Panc1 (cell line): Measurements from ENCODE around the gene ACMSD. TPM values are rescaled to one million over a fixed set of nuclear protein-coding genes. Genes with fewer than 3 reads are reported as not detected.
"Not testable (repeated sequence)": the region's sequence is repeated elsewhere in the genome, so short reads cannot be mapped to it uniquely, and the experiment has no call there.

Experiments used
- ATAC-seq: fragments of 200-7000 bp; cut with Tn5 transposase; 2 replicates; pipeline ENCODE4 v1.9.1; 2020; ENCODE audit warnings: mild to moderate bottlenecking, moderate library complexity
- BruUV-seq: library from RNA; stranded (reverse); fragments of 400-500 nt; replicated peaks from 2 replicates; lab custom pipeline; 2021; lab: Mats Ljungman, UMichigan
- CTCF ChIA-PET: fragments of 300-600 bp; sonication (Branson Sonifier 250); formaldehyde crosslinking; loops from one replicate; lab custom pipeline; 2022; ENCODE audit warnings: antibody characterized with exemption; lab: Charles Lee
- POLR2A ChIA-PET: fragments of 300-600 bp; sonication (Branson Sonifier 250); formaldehyde crosslinking; loops from one replicate; lab custom pipeline; 2022; ENCODE audit warnings: antibody characterized with exemption; lab: Charles Lee
- DNase-seq: peaks from one replicate; pipeline ENCODE4 v3.0.0-alpha.2; 2010; ENCODE audit warnings: low read depth, low spot score
- H3K27ac ChIP-seq: 2 replicates; pipeline ENCODE4 v1.5.1; 2011; ENCODE audit warnings: mild to moderate bottlenecking, low read length, inconsistent platforms
- H3K27me3 ChIP-seq: fragments of 200-500 bp; sonication (Bioruptor generic); 2 replicates; pipeline ENCODE4 v1.6.0; 2014; ENCODE audit warnings: low read length, inconsistent platforms; ENCODE audit not compliant: control insufficient read depth, insufficient read depth
- H3K36me3 ChIP-seq: fragments of 200-500 bp; sonication (Bioruptor generic); 2 replicates; pipeline ENCODE4 v1.5.1; 2014; ENCODE audit warnings: inconsistent platforms, mild to moderate bottlenecking, low read length, moderate library complexity; ENCODE audit not compliant: control insufficient read depth, insufficient read depth
- H3K4me1 ChIP-seq: 2 replicates; pipeline ENCODE4 v1.5.1; 2011; ENCODE audit warnings: inconsistent platforms, mild to moderate bottlenecking, low read length, moderate library complexity; ENCODE audit not compliant: control insufficient read depth, insufficient read depth
- H3K4me3 ChIP-seq, 2 experiments: 2 replicates each; pipeline ENCODE4 v1.5.1; 2011 to 2012; ENCODE audit warnings: low read depth in 2 of 2, low read length in 2 of 2, mild to moderate bottlenecking in 2 of 2, inconsistent platforms in 1 of 2, moderate library complexity in 1 of 2
- H3K9me3 ChIP-seq: fragments of 200-500 bp; sonication (Bioruptor generic); 2 replicates; pipeline ENCODE4 v1.5.1; 2014; ENCODE audit warnings: low read depth, mild to moderate bottlenecking, inconsistent platforms, low read length, moderate library complexity; ENCODE audit not compliant: control insufficient read depth, insufficient read depth
- CTCF ChIP-seq: fragments of 450-650 bp; IDR thresholded peaks from 2 replicates; pipeline ENCODE4 v1.5.1; 2017; ENCODE audit warnings: mild to moderate bottlenecking
- POLR2AphosphoS5 ChIP-seq: IDR thresholded peaks from 2 replicates; pipeline ENCODE4 v1.6.1; 2012; ENCODE audit warnings: mild to moderate bottlenecking, low read depth, low read length, moderate library complexity
- REST ChIP-seq, 2 experiments: IDR thresholded peaks; 2 replicates each; pipeline ENCODE4 v1.6.1; 2011 to 2012; ENCODE audit warnings: low read depth in 2 of 2, control low read depth in 1 of 2, low read length in 1 of 2, mild to moderate bottlenecking in 1 of 2, moderate library complexity in 1 of 2; ENCODE audit not compliant: insufficient read depth in 1 of 2
- SIN3A ChIP-seq: IDR thresholded peaks from 2 replicates; pipeline ENCODE4 v1.6.1; 2012; ENCODE audit warnings: low read depth, mild to moderate bottlenecking, low read length, moderate library complexity, borderline replicate concordance; ENCODE audit not compliant: insufficient read depth
- TCF7L2 ChIP-seq: IDR thresholded peaks from 2 replicates; pipeline ENCODE4 v1.6.1; 2011; ENCODE audit warnings: mild to moderate bottlenecking, low read depth, low read length, inconsistent platforms
- in situ Hi-C: cut with HindIII; loops from 2 replicates; pipeline ENCODE4 v1.10.0; 2016; ENCODE audit warnings: low sequenced_read_pairs, low pct_unique_long_range_greater_than_20kb
- intact Hi-C: fragments of 100-400 bp; cut with micrococcal nuclease; formaldehyde crosslinking; loops from one replicate; pipeline ENCODE4 v1.10.0; 2022; ENCODE audit not compliant: unreplicated experiment
- total RNA-seq: library from RNA; stranded (reverse); gene quantifications from one replicate; pipeline ENCODE4 v1.2.1, GENCODE V29; 2021; ENCODE audit not compliant: unreplicated experiment

Gene ACMSD
- total RNA-seq, 1 experiment from 2014 or later: not detected

- CTCF ChIA-PET: no interaction called here
Observed at GRCh38 chr2:134905168-134905567, 66.8 kb downstream of the ACMSD start.

GRCh38 chr2:134906726-134907125 lies 68.3 kb downstream of the ACMSD start:
- TF ChIP-seq CTCF: no peak
- no peak for TF ChIP-seq POLR2AphosphoS5
- no peak for TF ChIP-seq REST (IDR thresholded peaks at IDR 0.05; ENCODE audit: insufficient read depth in 1 of 2, low read depth in 2 of 2, low read length in 1 of 2)
- TF ChIP-seq SIN3A: no peak
- TF ChIP-seq TCF7L2: no peak
- DNase-seq: no peak
- H3K4me3 ChIP-seq: no peak overlapping the region
- BruUV-seq: no TSS peak
- intact Hi-C loops: no loop called here
- in situ Hi-C loops: no loop called here
- POLR2A ChIA-PET: no interaction called here
- no peaks in the 10 kb centered on the region for H3K4me1 ChIP-seq
- no peak overlapping the region for H3K27ac ChIP-seq
- H3K36me3 ChIP-seq: no peaks in the 10 kb centered on the region
- no peak for ATAC-seq
- peaks cover 8% of the 10 kb centered on the region for H3K27me3 ChIP-seq
- H3K9me3 ChIP-seq: peaks cover 2% of the 10 kb centered on the region; the same call in 1 of the 2 replicates
- CTCF ChIA-PET: interaction anchor here (0.6 kb wide), 1 partner anchor 446 kb away, joined by 4 read pairs; no protein-coding TSS in a partner anchor

More at GRCh38 chr2:134905168-134905567, 66.8 kb downstream of the ACMSD start:
- Histone ChIP-seq H3K36me3 (no peaks in the 10 kb centered on the region), H3K27ac (no peak overlapping the region), H3K4me1 (no peaks in the 10 kb centered on the region), H3K9me3 (peaks cover 2% of the 10 kb centered on the region; the same call in 1 of the 2 replicates), H3K27me3 (peaks cover 9% of the 10 kb centered on the region), H3K4me3 (no peak overlapping the region)
- in situ Hi-C loops (no loop called here), intact Hi-C loops (no loop called here)
- no peak for ATAC-seq
- TF ChIP-seq TCF7L2: no peak
- TF ChIP-seq POLR2AphosphoS5: no peak
- TF ChIP-seq SIN3A: no peak
- DNase-seq: no peak
- POLR2A ChIA-PET: no interaction called here
- no TSS peak for BruUV-seq

GRCh38 chr2:134907441-134908116 lies 69.2 kb downstream of the ACMSD start:
- H3K27me3 ChIP-seq, H3K4me1 ChIP-seq, H3K27ac ChIP-seq, H3K36me3 ChIP-seq, intact Hi-C loops, POLR2A ChIA-PET, DNase-seq, H3K4me3 ChIP-seq, BruUV-seq, in situ Hi-C loops, ATAC-seq, H3K9me3 ChIP-seq: not testable (repeated sequence)
- CTCF ChIA-PET: interaction anchor here (0.6 kb wide), 1 partner anchor 447 kb away, joined by 4 read pairs; no protein-coding TSS in a partner anchor
